Measurements from ENCODE around the gene FGF12.

The FGF12 gene

GRCh38 chr3:192409201-192409837 is 318.0 kb downstream of the FGF12 start:
- DNase-seq, result no peak

- DNase-seq, result no peak
Observed at GRCh38 chr3:192408647-192409200, 318.6 kb downstream of the FGF12 start.

GRCh38 chr3:192408007-192408646 is 319.2 kb downstream of the FGF12 start:
- no peak for DNase-seq

- no peak for DNase-seq
Observed at GRCh38 chr3:192399767-192400166, 327.6 kb downstream of the FGF12 start.

- DNase-seq, result no peak
Observed at GRCh38 chr3:192397012-192397411, 330.3 kb downstream of the FGF12 start.

- no peak for DNase-seq
Observed at GRCh38 chr3:192395506-192395905, 331.8 kb downstream of the FGF12 start.

- no peak for DNase-seq
Observed at GRCh38 chr3:192392986-192393385, 334.4 kb downstream of the FGF12 start.

GRCh38 chr3:192382861-192383260 is 344.5 kb downstream of the FGF12 start:
- DNase-seq, result no peak

- DNase-seq, result no peak
Observed at GRCh38 chr3:192373586-192373985, 353.8 kb downstream of the FGF12 start.

GRCh38 chr3:192373032-192373431 is 354.3 kb downstream of the FGF12 start:
- no peak for DNase-seq

- no peak for DNase-seq
Observed at GRCh38 chr3:192372616-192373015, 354.7 kb downstream of the FGF12 start.

GRCh38 chr3:192371870-192372400 is 355.4 kb downstream of the FGF12 start:
- no peak for DNase-seq

- DNase-seq, result no peak
Observed at GRCh38 chr3:192367616-192368015, 359.7 kb downstream of the FGF12 start.

- DNase-seq, result no peak
Observed at GRCh38 chr3:192366916-192367315, 360.4 kb downstream of the FGF12 start.

GRCh38 chr3:192365571-192365970 is 361.8 kb downstream of the FGF12 start:
- DNase-seq, result no peak

GRCh38 chr3:192364316-192364715 is 363.0 kb downstream of the FGF12 start:
- DNase-seq, result no peak

GRCh38 chr3:192354687-192355086 is 372.7 kb downstream of the FGF12 start:
- DNase-seq, result no peak

- no peak for DNase-seq
Observed at GRCh38 chr3:192352142-192352541, 375.2 kb downstream of the FGF12 start.

GRCh38 chr3:192351441-192351840 is 375.9 kb downstream of the FGF12 start:
- no peak for DNase-seq

- no peak for DNase-seq
Observed at GRCh38 chr3:192340031-192340430, 387.3 kb downstream of the FGF12 start.

- DNase-seq, result no peak
Observed at GRCh38 chr3:192339214-192339613, 388.1 kb downstream of the FGF12 start.

- DNase-seq, result no peak
Observed at GRCh38 chr3:192336286-192336685, 391.1 kb downstream of the FGF12 start.

GRCh38 chr3:192332386-192333291 is 394.7 kb downstream of the FGF12 start:
- no peak for DNase-seq
